Endothelial cell of umbilical vein (primary cell): ENCODE results near the gene SMARCA2.

Source experiments
- JUN ChIP-seq: IDR thresholded peaks from 2 replicates; pipeline ENCODE4 v1.6.1; 2011; ENCODE audit warnings: borderline replicate concordance, low read depth; ENCODE audit not compliant: insufficient read length, insufficient read depth
- MYC ChIP-seq: IDR thresholded peaks from one replicate; pipeline ENCODE4 v1.6.1; 2011; ENCODE audit warnings: mild to moderate bottlenecking, low read depth, low read length
- POLR2A ChIP-seq: IDR thresholded peaks from 2 replicates; pipeline ENCODE4 v1.6.1; 2012; ENCODE audit warnings: low read depth, mild to moderate bottlenecking, control low read depth, low read length
- TF ChIP-seq, protein P1 (sequence below), 2 donors: IDR thresholded peaks; 1 replicate in 1 of 2; 2 replicates in 1 of 2; pipeline ENCODE4 v1.5.1; 2011; ENCODE audit warnings: low read length in 2 of 2, mild to moderate bottlenecking in 2 of 2, moderate library complexity in 2 of 2, control low read depth in 1 of 2, inconsistent platforms in 1 of 2, low read depth in 1 of 2; ENCODE audit not compliant: insufficient read depth in 1 of 2; ENCODE audit errors: extremely low read depth in 1 of 2

- TF ChIP-seq, protein P1, sequence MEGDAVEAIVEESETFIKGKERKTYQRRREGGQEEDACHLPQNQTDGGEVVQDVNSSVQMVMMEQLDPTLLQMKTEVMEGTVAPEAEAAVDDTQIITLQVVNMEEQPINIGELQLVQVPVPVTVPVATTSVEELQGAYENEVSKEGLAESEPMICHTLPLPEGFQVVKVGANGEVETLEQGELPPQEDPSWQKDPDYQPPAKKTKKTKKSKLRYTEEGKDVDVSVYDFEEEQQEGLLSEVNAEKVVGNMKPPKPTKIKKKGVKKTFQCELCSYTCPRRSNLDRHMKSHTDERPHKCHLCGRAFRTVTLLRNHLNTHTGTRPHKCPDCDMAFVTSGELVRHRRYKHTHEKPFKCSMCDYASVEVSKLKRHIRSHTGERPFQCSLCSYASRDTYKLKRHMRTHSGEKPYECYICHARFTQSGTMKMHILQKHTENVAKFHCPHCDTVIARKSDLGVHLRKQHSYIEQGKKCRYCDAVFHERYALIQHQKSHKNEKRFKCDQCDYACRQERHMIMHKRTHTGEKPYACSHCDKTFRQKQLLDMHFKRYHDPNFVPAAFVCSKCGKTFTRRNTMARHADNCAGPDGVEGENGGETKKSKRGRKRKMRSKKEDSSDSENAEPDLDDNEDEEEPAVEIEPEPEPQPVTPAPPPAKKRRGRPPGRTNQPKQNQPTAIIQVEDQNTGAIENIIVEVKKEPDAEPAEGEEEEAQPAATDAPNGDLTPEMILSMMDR (IDR thresholded peaks at IDR 0.05; ENCODE audit: extremely low read depth in 1 of 2, insufficient read depth in 1 of 2, low read depth in 1 of 2, low read length in 2 of 2): no peak
- TF ChIP-seq MYC (no peak), POLR2A (no peak), JUN (no peak)
Measured at GRCh38 chr9:2208991-2209390, 193.8 kb downstream of the SMARCA2 start.
